Keratinocyte (primary cell): ENCODE measurements around the gene SPEM3.

Experiments
- EZH2 ChIP-seq: IDR thresholded peaks from one replicate; pipeline ENCODE4 v1.6.1; 2012; ENCODE audit warnings: inconsistent platforms, mild to moderate bottlenecking, low read length, moderate library complexity
- TF ChIP-seq, protein P1 (sequence below), 3 experiments: IDR thresholded peaks in 1 of 3; conservative IDR thresholded peaks in 1 of 3; optimal IDR thresholded peaks in 1 of 3; 2 replicates in 2 of 3; 3 replicates in 1 of 3; pipeline versions ENCODE3 to v1.5.1; 2011; ENCODE audit warnings: low read length in 3 of 3, mild to moderate bottlenecking in 3 of 3, moderate library complexity in 2 of 3, control low read depth in 1 of 3, inconsistent platforms in 1 of 3; ENCODE audit not compliant: insufficient read depth in 2 of 3; ENCODE audit errors: extremely low read depth in 1 of 3

DNA sequence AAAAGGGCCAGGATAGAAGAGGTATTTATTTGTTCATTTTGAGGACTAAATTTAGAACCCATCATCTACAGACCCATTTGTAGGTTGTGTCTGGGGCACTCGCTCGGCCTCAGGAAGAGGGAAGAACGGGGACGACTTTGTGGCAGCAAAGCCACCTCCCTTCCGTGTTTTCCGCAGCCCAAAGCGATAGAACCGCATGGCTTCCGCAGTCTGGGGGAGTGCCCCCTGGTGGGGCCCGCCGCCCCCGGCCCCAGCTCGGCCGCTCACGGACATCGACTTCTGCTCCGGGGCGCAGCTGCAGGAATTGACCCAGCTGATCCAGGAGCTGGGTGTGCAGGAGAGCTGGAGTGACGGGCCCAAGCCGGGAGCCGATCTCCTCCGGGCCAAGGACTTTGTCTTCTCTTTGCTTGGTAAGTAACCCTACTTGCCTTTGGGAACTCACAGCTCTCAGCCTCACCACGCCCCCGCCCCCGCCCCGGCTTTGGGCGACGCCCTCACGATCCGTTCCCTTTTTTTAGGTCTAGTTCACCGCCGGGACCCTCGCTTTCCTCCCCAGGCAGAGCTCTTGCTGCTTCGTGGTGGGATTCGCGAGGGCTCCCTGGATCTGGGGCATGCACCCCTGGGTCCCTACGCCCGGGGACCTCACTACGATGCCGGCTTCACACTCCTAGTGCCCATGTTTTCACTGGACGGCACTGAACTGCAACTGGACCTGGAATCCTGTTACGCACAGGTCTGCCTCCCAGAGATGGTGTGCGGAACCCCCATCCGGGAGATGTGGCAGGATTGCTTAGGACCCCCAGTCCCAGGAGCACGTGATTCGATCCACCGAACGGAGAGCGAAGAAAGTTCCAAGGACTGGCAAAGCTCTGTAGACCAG, 7.3 kb downstream of the SPEM3 start:
- TF ChIP-seq, protein P1, sequence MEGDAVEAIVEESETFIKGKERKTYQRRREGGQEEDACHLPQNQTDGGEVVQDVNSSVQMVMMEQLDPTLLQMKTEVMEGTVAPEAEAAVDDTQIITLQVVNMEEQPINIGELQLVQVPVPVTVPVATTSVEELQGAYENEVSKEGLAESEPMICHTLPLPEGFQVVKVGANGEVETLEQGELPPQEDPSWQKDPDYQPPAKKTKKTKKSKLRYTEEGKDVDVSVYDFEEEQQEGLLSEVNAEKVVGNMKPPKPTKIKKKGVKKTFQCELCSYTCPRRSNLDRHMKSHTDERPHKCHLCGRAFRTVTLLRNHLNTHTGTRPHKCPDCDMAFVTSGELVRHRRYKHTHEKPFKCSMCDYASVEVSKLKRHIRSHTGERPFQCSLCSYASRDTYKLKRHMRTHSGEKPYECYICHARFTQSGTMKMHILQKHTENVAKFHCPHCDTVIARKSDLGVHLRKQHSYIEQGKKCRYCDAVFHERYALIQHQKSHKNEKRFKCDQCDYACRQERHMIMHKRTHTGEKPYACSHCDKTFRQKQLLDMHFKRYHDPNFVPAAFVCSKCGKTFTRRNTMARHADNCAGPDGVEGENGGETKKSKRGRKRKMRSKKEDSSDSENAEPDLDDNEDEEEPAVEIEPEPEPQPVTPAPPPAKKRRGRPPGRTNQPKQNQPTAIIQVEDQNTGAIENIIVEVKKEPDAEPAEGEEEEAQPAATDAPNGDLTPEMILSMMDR (optimal IDR thresholded peaks at IDR 0.05 in 1 of 3, IDR thresholded peaks at IDR 0.05 in 1 of 3, conservative IDR thresholded peaks at IDR 0.05 in 1 of 3; ENCODE audit: extremely low read depth in 1 of 3, insufficient read depth in 2 of 3, low read length in 3 of 3) = peak; percentile 21 to 41 (median 21)
- TF ChIP-seq EZH2 = no peak
